SW480 (cell line): ENCODE results near the gene MED20.
"Not testable (repeated sequence)": the region's sequence is repeated elsewhere in the genome, so short reads cannot be mapped to it uniquely, and the experiment has no call there.

Experiments used
- DNase-seq: peaks from one replicate; pipeline ENCODE4 v3.0.0-alpha.2; 2016; ENCODE audit warnings: low spot score

MED20 gene

GRCh38 chr6:41920921-41921711 is at the start of gene MED20, which contains the start of gene BYSL:
MED20 (minus strand) TSS chr6:41921139; CDS start chr6:41921018, 121 bp downstream.
BYSL (plus strand) TSS chr6:41921499; CDS start chr6:41921563, 64 bp downstream.
- peak; percentile 91 for DNase-seq

- no peak for DNase-seq
Observed at GRCh38 chr6:41970436-41970846, 49.5 kb upstream of the MED20 start.

GRCh38 chr6:41967312-41968287 is 46.7 kb upstream of the MED20 start:
- DNase-seq = peak; percentile 67

GRCh38 chr6:41966961-41967311 is 46.0 kb upstream of the MED20 start:
- DNase-seq = peak; percentile 95

GRCh38 chr6:41966214-41966920 is 45.4 kb upstream of the MED20 start:
- peak; percentile 61 for DNase-seq

- DNase-seq = peak; percentile 32
Observed at GRCh38 chr6:41965429-41966213, 44.7 kb upstream of the MED20 start.

- no peak for DNase-seq
Observed at GRCh38 chr6:41964201-41964887, 43.4 kb upstream of the MED20 start.

GRCh38 chr6:41963371-41963770 is 42.4 kb upstream of the MED20 start:
- no peak for DNase-seq

GRCh38 chr6:41960028-41960427 is 39.1 kb upstream of the MED20 start:
- DNase-seq = no peak

- no peak for DNase-seq
Observed at GRCh38 chr6:41958022-41958856, 37.3 kb upstream of the MED20 start.

- DNase-seq = no peak
Observed at GRCh38 chr6:41957117-41957516, 36.2 kb upstream of the MED20 start.

- no peak for DNase-seq
Observed at GRCh38 chr6:41955412-41955811, 34.5 kb upstream of the MED20 start.

- no peak for DNase-seq
Observed at GRCh38 chr6:41954668-41955067, 33.7 kb upstream of the MED20 start.

GRCh38 chr6:41947581-41948220 is 26.8 kb upstream of the MED20 start:
- no peak for DNase-seq

GRCh38 chr6:41943456-41943855 is 22.5 kb upstream of the MED20 start:
- DNase-seq = no peak

- not testable (repeated sequence) for DNase-seq
Observed at GRCh38 chr6:41942882-41943281, 21.9 kb upstream of the MED20 start.

GRCh38 chr6:41942067-41942851 is 21.3 kb upstream of the MED20 start:
- DNase-seq = no peak

- DNase-seq = peak; percentile 82
Observed at GRCh38 chr6:41941280-41942066, 20.5 kb upstream of the MED20 start, which contains the start of gene CCND3. CCND3 (minus strand) TSS chr6:41941808; CDS start chr6:41941649, 159 bp downstream.
